ENCODE results near the gene GSX1.
A peak's percentile ranks its signal among the peaks of the same experiment; 100 is the strongest.
"Not testable (repeated sequence)": the region's sequence is repeated elsewhere in the genome, so short reads cannot be mapped to it uniquely, and the experiment has no call there.

Gene GSX1

DNA sequence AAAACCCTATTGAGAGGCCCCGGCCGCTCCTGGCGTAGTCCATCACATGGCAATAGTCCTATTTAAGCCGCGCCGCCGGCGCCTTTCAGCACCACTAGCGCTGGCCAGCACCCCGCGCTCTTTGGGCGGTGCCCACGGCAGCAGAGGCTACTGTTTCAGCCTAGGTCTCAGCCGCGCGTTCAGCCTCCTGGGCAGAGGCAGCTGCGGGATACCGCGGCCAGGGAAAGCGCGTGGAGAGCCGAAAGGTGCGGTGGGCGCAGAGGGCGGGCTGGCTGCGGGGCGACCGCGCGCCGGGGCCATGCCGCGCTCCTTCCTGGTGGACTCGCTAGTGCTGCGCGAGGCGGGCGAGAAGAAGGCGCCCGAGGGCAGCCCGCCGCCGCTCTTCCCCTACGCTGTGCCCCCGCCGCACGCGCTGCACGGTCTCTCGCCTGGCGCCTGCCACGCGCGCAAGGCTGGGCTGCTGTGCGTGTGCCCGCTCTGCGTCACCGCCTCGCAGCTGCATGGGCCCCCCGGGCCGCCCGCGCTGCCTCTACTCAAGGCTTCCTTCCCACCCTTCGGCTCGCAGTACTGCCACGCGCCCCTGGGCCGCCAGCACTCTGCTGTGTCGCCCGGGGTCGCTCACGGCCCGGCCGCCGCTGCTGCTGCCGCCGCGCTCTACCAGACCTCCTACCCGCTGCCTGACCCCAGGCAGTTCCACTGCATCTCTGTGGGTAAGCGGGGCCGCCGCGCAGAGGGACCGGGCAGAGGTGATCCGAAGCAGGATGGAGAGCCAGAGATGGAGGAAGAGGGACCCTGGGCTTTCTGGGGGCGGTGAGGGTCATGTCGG, at the start of gene GSX1:
GSX1 (plus strand) TSS at position 91 of the 826 bp plus-strand sequence; CDS start at position 299, 208 bp downstream.
- peak; percentile 31 for DNase-seq (ENCODE audit: low read depth, low spot score)
- no peak within 1 kb of the TSS for H3K27ac ChIP-seq

DNA sequence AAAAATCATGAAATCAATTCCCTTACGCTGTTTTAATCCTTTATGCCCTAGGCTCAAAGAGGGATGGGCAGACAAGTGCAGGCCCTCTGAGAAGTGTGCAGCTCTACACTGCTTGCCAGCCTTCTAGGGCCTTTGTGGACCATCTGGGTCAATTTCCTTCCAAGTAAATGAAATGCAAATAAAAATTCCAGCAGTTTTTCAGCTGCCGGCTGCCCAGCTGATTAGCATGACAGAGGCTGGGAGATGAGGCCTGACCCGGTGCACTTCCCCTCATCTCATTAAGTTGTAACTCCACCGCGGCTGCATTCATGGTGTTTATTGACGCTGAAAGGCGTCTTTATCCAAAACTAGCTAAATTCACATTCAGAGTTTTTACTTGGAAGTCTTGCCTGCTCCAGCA, 47.5 kb upstream of the GSX1 start:
- no peak overlapping the region for H3K27ac ChIP-seq
- DNase-seq (ENCODE audit: low read depth, low spot score): no peak

DNA sequence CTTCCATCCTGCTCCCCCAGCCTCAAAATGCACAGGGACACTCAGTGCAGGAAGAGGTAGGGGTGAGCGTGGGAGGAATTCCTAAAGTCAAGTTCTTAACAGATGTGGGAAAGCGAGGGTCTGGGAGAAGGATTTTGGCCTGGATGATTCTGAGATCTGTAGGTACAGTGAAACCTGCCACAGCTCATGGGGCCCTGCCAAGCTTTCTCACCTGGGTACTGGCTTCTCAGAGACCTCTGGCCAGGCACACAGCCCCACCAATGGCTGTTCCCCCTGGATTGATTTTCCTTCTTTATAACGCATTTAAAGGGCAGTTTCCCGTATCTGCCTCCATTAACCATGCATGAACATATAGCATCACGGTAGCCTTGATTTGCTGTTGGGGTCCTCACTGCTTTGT, 47.0 kb upstream of the GSX1 start:
- no peak overlapping the region for H3K27ac ChIP-seq
- DNase-seq (ENCODE audit: low read depth, low spot score): no peak

DNA sequence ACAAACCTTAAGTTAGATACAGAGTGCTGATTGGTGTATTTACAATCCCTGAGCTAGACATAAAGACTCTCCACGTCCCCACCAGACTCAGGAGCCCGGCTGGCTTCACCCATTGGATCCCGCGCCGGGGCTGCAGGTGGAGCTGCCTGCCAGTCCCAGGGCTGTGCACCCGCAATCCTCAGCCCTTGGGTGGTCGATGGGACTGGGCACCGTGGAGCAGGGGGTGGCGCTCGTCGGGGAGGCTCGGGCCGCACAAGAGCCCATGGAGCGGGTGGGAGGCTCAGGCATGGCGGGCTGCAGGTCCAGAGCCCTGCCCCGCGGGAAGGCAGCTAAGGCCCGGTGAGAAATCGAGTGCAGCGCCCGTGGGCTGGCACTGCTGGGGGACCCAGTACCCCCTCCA, 44.1 kb upstream of the GSX1 start:
- not testable (repeated sequence) for H3K27ac ChIP-seq; DNase-seq (ENCODE audit: low read depth, low spot score)

DNA sequence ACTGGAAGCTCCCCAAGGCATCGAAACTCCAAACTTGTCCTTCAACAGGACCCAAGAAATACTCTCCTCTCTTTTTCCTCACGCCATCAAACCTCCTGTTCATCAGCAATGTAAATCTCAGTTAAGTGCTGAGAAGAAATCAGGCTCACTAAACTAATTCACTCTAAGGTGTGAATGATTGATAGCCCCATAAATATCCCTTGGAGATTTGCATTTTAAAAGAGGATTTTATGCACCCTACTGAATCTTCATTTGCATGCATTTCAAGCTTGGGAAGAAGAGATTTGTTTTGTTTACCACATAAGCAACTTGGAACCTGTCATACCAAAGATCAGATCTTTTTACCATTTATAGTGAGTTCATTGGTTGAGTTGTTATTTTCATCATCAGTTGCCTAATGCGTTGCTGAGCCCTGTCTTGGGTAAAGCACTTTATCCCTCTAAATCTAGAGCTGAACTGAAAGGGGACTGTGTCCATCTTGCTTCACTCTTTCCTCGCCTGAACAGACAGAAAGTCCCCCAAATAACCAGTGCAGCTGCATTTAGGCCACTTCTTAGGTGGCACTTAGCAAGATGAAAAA, 40.2 kb upstream of the GSX1 start:
- H3K27ac ChIP-seq: no peak overlapping the region
- no peak for DNase-seq (ENCODE audit: low read depth, low spot score)

DNA sequence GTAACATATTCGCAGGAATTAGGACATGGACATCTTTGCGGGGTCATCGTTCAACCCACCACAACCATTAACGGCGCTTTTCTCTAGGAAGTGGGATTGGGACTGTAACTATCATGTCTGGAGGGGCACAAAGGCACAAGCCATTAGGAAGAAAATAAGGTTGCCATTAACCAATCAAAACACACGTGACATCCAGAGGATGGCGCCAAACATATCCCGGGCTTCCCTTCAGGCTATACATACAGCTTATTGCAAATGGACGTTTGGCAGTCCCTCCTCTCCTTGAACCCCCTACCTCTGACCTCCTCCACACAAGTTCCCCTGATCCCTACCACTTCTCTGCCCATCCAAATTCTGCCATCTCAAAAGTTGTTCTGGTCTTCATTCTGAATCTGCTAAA, 26.6 kb upstream of the GSX1 start:
- no peak for DNase-seq (ENCODE audit: low read depth, low spot score)
- no peak overlapping the region for H3K27ac ChIP-seq

DNA sequence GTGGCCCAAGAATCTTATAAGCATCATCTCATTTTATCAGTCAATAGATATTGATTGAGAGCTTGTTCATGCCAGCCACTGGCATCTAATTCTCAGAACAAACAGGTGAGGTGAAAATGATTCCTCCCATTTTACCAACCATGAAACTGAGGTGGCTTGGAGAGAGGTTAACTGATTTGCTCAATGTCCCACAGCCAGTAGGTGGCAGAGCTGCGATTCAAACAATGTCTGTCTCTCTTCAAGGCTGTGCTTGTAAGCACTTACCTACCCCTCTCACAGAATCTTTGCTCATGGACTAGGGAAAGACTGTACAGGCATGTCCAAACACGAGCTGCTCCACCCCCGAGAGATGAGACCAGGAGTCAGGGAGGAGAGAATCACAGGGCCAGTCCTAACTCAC, 21.5 kb upstream of the GSX1 start:
- DNase-seq (ENCODE audit: low read depth, low spot score): peak; percentile 62
- H3K27ac ChIP-seq: no peak overlapping the region

DNA sequence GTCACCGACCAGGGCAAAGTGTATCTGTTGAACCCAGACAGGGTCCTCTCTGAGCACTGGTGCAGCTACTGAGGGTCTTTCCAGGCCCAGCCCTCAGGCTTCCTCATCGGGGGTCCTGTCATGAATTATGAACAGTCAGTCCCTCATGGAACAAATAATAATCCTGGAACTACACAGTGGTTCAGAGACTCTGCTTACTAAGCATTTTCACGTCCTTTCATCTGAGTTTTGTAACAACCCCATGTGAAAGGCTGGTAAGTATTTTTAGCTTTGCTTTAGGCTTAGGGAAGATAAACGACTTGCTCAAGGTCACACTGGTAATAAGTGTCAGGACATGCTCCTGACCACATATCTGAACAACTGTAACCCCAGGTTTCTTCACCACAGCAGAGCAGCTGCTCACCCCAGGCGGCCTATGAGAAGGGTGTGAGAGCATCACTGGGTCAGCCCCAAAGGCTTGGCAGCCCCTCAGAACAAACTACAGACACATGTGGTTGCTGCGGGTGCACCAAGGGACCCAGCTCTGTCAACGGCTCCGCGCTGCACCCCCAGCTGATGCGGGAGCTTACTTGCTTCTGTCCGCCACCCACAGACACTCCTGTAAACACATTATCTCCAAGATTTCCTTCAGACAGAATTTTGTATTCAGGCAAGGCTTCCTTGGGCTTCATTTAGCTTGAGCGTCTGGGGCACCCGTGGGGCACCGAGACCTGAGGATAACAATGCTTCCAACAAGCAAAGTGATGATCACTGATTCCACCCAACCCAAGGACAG, 19.4 kb upstream of the GSX1 start:
- DNase-seq (ENCODE audit: low read depth, low spot score): no peak
- no peak overlapping the region for H3K27ac ChIP-seq

DNA sequence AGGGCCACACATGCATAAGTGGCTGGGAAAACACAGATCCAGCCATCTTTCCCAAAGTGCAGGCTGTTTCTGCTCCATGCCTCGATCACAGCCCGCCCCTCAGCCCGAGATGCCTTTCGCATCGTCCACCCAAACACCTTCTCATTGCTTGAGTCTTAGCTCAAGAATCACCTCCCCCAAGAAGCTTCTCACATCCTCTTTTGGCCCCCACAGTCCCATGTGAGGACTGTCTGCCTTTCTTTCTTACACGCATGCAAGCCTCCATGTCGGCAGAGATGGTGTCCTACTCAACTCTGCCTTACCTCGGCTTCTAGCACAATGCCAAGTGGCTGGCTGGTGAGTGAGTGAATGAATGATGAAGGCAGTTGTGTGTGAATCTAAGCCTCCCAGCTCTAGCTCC, 18.1 kb upstream of the GSX1 start:
- no peak overlapping the region for H3K27ac ChIP-seq

DNA sequence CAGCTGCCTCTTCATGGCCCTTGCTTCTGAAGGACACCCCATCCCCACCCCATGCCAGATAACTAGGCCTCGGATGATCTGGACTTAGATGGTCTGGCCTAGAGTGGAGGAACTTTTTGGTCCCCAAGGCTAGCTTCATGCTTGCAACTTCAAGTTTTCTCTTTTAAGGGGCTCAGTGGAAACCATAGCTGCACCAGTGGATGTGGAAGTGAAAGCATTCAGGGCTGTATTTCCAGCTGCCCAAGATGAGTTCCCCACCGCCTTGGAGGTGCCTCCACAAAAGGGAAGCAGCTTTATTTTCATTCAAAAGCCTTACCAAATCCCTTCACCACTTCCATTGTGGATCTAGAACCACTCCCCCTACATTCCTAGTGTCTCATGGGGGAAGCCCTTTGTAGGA, 17.6 kb upstream of the GSX1 start:
- DNase-seq (ENCODE audit: low read depth, low spot score): no peak
- H3K27ac ChIP-seq: no peak overlapping the region

More for the DNA sequence above, 18.1 kb upstream of the GSX1 start:
- DNase-seq (ENCODE audit: low read depth, low spot score): no peak

DNA sequence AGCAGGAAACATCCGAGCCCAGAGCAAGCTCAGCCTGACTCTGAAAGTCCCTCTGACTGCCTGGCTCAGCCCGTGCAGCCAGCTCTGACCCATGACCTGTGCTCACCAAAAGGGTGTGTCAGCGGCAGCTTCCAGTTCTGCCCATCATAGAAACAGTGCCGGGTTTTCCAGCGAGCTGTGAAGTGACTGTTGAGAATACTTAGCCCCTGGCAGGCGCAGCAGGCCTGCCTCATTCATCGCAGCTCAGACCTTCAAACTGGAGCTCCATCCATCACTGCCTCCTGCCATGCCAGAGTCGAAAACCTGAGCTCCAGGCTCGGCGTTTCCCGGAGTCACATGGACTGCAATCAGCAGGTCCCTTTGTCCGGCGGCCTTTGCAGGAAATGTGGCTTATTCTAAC, 16.3 kb upstream of the GSX1 start:
- no peak overlapping the region for H3K27ac ChIP-seq
- DNase-seq (ENCODE audit: low read depth, low spot score): no peak

DNA sequence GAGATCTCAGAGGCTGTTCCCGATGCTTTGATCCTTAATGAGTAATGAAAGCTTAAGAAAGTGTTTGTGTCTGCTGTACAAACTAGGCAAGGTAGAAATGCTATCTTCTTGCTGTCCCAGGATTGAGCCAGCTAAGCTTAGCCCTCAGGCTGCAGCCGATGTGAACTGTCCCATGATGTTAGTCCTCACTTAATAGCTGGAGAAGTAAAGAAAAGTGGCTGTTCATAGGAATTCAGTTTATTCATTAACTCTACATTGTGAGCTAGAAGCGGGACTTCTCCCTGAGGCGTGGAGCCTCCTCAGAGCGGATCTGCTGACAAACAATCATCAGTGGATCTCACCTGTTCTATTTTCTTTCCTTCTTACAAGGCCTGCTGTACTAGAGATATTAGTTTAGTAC, 10.1 kb upstream of the GSX1 start:
- no peak overlapping the region for H3K27ac ChIP-seq
- no peak for DNase-seq (ENCODE audit: low read depth, low spot score)

DNA sequence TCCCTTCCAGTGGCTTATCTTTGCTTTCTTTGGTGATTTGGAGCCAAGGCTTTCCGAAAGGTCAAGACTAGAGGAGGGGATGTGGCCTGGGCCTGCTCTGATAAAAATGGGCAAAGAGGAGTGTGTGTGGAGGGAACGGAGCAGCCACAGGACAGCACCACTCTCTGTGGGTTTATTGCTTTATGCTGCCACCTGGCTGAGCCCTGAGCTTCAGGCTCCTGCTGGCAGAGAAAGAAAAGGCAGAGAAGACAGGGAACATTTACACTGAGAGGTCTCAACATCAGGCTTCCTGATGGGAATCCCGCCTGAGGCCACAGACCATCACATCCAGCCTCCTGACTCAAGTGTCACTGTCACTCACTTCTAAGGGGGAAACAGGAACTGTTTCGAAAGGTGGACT, 9.2 kb upstream of the GSX1 start:
- H3K27ac ChIP-seq: no peak overlapping the region
- DNase-seq (ENCODE audit: low read depth, low spot score): no peak

DNA sequence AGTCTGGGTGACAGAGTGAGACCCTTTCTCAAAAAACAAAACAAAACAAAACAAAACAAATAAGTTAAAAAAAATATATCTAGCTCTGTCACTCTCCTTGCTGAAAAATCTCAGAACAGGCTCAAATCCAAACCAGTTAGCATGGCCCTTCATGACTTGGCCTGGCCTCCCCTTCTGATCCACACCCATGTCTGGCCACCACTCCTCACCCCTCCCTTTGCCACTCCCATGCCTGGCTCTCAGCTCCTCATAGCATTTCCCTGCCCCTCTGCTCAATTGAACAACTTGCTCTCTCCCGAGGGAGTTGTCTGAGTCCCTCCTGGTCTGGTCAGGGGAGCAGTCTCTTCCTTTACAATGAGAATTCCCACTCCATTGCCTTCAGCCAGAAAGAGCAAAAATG, 4.0 kb upstream of the GSX1 start:
- DNase-seq (ENCODE audit: low read depth, low spot score): no peak
- no peak overlapping the region for H3K27ac ChIP-seq

DNA sequence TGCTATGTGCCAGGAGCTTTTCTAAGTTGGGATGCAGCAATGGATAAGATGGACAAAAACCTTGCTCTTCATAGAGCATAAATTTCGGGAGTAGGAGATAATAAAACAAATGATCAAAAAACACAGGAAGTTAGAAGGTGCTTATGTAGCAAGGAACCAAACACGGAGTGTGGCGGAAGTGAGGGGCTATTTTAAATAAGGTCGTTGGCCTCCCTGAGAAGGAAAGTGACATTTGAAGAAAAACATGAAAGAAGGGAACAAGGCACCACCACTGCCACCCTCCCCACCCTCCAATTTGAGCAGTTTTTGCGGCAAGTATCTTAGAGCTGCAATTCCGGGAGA, 3.2 kb upstream of the GSX1 start:
- DNase-seq (ENCODE audit: low read depth, low spot score): no peak
- H3K27ac ChIP-seq: no peak overlapping the region

DNA sequence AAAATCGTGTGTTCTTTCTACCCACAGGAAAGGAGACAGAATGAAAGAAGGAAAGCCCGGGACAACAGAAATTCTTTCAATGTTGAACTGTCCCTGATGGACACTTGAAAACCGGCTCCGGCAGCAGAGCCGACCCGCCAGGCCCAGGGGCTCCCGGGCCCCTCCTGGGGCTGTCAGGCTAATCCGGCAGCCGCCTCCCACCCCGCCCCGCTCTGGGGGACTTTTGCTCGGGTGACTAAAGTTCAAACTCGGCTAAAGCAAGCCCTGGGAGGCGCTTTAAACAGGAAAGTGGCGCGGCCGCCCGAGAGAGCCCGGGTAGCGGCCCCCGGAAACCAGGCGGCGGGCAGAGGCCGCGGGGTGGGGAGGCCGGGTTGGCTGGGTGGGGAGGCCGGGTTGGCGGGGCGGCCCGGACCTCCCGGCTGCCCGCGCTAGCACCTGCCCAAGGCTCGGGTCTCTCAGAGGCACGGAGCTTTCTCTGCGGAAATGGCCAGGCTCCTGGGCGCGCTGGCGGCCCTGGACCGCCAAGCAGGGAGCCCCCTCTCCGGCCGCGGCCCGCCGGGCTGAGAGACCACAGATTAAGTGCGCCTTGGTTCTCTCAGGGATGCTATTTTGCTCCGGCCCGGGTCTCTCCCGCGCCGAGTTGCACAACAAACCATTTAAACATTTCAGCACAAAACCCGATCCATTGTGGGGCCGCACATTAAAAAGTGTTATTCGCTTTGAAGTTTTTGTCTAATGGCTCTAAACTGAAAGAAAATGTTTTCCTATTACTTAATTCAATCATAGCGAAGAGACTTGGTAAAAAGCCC, 2.6 kb upstream of the GSX1 start:
- DNase-seq (ENCODE audit: low read depth, low spot score): no peak

DNA sequence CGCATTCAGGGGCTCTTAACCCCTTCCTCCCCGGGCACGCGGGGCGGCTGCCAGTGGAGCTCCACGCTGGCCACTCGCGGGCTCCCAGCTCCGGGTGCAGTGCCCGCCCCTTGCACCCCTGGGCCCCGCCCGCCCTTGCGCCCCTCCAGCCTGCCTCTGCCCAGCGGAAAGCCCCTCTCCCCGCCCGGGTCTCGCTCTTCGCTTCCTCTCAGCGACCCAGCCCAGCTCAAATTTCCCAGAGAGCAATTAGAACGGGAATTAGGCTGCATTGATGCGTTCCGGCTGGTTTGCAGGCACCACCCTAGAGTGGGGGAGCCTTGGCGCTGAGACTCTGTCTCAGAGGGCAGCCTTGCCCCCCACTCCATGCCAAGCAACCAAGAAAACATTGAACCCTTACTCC, 1.8 kb upstream of the GSX1 start:
- DNase-seq (ENCODE audit: low read depth, low spot score): no peak
- H3K27ac ChIP-seq: no peak overlapping the region

More for the DNA sequence above, 2.6 kb upstream of the GSX1 start:
- H3K27ac ChIP-seq: no peak overlapping the region

DNA sequence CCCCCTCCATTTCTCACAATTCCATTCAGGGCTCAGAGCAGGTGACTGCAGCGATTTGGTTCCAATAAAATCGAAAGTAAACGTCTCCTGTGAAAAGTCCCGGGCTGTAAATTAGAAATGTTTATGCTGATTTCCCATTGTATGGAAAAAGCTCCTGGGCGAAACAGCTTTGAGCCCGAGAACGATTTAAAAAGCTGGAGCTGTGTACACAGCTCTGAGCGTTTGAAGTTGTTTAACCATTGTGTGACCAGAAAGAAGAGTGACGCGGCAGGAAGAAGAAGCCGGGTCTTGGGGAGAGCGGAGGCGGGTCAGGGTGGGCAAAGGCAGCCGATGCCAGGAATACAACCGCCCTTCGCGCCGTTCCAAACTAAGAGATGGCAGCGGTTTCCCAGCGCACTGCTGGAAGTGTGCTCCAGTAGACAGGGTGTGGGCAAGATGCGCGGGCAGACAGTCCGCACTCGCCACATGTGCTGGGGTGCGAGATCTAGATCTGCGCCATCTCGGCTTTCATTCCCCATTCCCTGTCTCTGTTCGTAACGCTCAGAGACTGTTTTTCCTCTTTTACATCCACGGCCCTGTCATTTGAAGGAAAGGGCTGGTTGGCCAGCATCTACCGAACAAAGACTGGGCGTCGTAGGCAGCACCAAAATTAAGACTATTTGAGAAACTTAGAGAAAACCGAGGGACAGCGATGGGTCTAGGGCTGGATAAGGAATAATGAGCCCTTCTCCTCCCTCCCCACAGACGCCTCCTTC, 960 bp upstream of the GSX1 start:
- no peak overlapping the region for H3K27ac ChIP-seq
- no peak for DNase-seq (ENCODE audit: low read depth, low spot score)

DNA sequence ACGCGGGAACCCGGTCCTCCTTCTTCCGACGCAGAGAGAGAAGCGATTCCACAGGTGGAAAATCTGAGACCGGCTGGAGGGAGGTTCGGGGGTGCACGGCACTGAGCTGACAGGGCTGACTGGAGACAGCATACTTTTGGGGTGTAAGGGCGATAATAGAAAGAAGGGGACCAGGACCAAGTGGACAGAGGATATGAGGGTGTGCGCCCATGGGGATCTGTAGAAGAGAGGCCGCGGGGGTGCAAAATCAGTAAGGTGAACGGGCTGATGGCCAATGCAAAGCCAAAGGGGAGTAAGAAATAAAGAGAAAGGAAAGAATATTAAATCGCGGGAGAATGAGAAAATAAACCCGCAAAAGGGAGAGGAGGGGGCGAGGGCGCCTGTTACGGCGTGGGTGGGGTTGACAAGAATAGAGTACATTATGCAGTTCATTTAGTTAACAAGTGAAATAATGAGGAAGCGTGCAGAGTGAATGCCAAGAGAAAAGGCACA, 336 bp upstream of the GSX1 start:
- DNase-seq (ENCODE audit: low read depth, low spot score): no peak
- H3K27ac ChIP-seq: no peak overlapping the region

Data from epithelial cell of prostate (primary cell).